ENCODE data around the gene TTLL5.

Gene TTLL5

DNA sequence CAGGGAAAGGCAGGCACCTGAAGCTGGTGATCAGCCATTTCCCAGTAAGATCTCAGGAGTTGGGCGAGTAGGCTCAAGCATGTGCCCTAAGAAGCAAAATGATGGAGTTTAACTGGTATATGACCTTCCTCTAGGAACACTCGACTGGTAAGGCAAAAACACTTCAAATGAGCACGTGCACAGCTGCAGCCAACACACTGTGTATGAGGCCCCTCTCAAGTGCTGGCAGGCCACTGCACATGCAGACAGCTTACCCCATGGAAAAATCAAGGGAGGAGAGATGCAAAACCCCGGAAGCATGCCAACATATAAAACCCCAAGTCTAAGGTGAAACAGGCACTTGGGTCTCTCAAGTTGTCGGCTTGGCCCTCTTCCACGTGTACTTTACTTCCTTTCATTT lies 39.2 kb downstream of the TTLL5 start:
- DNase-seq, result no peak

DNA sequence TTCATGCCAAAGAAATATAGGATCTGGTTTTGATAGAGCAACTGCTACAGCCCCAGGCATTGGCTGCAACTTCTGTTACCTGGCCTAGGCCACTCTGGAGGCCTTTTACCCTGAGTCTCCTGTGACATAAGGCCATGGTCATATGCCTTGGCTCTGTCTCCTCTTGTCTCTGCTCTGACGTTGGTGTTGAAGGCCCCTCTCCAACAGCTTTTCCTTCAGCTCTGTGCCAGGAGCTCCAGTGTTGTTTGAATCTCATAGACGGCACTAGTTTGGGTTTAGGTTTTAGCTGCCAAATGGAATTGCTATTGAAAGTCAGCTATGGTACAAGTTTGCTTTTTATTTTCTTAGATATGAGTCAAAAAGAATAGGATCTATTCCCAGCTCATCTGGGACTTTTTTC lies 41.1 kb downstream of the TTLL5 start:
- no peak for DNase-seq

DNA sequence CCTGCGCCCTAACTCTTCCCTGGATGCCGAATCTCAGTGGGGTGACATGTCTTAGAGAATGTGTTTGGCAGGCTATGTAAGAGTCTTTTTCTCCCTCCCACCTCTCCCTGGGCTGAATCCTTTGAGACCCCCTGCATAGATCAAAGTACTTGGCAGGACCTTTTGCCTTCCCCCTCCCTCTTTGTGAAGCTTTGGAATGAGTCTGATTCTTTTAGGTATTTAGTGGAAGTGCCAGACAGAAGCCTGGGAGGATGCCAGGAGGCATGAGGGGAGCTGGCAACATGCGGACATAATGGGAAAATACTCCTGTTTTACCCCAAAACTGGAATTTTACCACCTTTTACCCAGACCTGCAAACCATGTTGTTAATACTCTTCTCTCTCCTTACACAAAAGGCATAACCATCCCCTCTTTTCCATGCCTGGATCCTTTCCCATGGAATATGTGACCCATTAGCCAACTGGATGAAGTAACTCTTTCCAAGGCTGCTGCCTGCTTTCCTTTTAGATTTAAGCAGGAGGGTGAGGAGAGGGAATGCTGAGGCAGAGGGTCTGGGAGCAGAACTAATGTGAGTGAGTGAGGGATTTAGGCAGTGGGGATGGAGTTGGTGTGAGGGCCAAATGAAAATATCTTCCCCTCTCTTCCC lies 41.7 kb downstream of the TTLL5 start:
- DNase-seq, result no peak

DNA sequence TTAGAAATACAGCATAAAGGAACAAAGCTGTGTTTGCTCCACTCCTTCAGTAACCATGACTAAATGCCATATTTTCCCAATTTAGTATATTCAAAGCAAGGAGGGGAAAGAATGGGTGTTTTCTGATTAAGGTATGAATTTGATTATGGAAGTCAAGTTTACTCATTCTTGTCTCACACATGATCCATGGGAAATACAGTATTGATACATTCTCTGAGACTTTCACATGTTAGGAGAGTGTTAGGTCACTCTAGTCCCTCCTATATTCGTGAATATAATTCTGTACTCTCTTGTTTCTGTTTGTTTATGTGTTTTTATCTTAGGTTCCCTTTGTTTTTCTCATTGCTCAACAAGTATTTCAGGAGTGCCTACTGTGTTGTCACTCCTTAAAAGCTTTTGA lies 42.4 kb downstream of the TTLL5 start:
- no peak for DNase-seq

DNA sequence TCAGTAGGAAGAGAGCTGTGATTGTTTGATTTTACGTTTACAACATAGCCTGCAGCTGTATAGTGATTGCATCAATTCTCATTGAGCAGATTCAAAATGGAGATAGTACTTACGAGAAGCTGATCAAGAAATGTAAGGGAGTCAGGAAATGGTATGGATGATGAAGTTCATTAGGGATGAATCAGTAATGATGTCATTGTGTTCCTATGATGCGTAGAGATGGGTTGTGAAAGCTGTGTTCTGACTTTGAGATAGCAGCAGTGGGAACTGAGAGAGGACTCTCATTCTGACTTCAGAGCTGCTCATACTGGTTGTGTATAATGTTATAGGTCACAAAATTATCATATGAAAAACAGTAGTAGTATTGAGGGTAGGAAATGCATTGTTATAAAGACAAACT lies 44.0 kb downstream of the TTLL5 start:
- no peak for DNase-seq

DNA sequence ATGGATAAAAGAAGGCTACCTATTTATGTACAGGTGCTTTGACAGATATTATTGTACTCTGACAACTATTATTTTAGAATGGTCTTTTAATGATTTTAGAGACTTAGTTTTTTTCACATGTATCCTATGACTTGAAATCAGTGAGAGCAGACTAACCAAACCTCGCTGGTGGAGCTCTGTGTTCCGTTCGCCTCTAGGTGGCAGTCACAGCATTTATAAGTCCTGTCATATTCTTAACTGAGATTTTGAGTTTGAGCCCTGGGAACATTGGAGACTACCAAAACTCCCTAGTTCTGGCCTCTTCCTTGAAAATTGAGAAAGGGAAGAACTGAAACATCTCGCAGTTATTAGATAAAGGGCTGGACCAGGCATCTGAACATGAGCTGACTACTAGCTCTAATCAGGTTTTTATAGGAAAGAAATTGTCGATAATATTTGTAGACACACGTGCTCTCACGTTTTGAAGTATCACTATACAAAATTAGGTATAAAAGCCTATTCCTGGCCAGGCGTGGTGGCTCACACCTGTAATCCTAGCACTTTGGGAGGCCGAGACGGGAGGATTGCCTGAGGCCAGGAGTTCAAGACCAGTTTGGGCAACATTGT lies 48.3 kb downstream of the TTLL5 start:
- DNase-seq, result peak; percentile 68 to 91

DNA sequence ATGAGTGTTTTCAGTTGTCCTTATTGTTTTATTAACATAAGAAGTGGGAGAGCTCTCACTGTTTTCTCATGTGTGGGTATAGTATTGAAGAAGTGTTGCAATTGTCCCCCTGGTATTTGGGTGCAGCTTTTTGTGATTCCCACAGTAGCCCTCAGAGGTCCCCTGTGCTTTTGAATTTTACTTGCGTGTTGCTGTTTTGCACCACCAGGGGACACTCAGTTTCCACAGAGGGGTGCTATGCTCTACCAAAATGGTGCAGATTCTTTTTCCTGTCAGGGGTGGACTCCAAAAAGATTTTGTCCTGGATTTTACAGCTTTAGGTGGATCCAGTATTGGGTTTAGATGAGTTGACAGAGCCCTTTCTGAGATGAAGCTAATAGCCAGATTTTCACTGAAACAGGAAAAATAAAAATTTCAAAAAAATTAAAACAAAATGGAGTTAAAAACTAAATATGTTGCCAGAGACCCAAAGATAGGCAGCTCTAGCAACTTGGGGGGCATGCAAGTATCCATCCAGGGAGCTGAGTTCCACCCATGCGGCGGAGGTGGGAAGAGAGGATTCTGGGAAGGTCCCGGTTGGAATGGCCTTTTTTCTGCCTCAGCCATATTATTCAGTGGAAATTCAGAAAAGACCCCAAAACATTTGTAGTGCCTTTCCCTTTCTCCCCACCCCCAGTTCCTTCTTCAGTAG lies 50.2 kb downstream of the TTLL5 start:
- peak; percentile 20 to 59 for DNase-seq

DNA sequence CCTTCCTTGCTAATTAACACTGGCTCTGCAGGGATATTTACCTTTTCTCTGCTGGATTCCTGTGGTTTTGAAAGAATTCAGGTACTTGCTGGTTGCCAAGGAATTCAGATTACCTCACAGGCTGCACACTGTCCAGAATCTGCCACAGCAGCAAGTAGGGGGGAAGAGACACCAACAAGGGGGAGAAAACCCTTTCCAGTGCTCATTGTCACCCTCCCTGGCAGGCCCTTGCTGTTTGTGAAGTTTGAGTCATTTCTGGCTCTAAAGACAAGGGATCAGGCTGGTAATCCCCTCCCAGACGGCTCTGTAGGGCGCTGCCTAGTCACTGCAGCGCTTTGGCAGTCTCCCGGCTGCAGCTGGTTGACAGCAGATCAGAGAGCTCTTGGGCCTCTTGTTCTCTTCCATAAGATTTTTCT lies 50.8 kb downstream of the TTLL5 start:
- peak; percentile 78 to 94 for DNase-seq

DNA sequence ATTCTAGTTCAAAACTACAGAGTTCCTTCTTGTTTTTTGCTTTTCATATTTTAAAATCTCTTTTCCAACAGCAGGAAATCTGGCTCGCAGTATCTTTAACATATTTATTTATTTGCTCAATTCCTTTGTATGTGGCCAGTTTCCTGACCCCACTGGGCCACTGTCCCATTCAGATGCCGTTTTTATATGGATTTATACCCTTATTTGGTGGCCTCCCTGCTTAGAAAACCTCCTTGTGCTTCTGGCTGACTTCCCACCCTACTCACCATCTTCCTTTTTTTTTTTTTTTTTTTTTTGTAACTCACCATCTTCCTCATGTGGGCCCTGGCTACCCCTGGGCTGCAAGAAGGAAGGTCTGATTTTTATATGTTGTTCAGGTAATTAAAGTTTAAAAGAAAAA lies 53.9 kb downstream of the TTLL5 start:
- no peak for DNase-seq

DNA sequence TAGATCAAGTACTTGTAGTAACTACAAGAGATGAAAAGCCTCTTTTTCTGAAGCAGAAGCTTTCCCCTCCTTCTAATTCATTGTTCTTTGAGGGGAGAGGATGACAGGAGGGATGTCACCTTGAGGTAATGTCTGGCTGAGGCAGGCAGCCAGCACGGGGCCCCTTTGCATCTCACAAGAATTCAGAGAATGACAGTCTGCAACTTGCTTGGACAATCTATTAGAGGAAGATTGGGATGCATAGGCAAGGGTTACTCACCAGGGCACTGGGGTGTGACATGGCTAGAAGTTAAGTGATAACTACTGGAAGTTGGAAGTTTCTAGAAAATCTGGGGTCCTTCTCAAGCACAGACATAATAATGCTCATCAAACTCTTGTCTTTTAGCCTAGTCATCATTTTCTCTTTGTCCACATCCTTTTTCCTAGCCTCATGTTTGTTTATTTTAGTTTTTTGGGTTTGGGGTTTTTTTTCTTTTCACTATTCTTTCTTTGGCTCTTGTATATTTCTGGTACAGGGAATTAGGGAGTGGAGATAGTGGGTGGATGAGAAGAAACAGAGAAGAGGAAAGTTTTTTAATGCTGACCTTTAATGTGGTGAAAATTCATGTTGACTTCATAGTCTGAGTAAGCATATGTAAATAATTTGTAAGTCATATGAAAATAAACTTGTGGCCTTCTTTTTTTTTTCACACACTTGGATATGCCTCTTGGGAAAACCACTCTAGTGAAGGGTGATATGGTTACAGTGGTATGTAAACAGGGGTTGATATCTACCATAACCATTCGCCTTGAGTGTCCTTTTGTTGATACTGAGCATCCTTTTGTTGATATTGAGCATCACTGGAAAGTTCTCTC lies 55.1 kb downstream of the TTLL5 start:
- DNase-seq, result no peak

DNA sequence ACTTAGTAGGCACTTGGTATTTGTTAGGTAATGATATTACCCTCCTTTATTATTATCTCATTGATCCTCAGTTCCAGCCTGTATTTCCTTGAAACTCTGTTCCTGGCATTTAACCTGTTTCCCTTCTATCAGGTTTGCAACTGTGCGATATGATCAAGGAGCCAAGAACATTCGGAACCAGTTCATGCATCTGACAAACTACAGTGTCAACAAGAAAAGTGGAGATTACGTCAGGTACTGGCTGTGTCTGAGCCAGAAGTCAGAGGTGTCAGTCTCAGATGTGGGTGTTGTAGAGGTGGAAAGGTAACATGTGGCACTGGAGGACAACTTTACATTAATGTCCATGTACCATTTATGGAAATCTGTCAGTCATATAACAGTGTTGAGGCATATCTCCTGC lies 56.7 kb downstream of the TTLL5 start:
- no peak for DNase-seq

DNA sequence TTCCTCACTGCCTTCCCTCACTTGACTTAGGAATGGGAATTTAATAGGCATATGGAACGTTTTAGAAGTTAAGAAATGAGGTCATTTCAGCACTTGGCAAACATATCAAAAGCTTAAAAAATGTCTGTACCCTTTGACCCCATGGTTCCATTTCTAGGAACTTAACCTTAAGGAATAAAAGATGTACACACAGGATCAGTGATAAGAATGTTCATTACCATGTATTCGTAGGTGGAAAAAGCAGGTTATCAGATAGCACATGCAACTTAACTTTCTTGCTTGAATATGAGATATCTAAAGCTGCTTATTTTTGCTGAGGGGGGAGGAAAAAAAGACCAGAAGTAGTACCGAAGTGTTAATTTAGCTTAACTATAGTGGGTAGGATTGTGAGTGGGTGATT lies 57.2 kb downstream of the TTLL5 start:
- no peak for DNase-seq

DNA sequence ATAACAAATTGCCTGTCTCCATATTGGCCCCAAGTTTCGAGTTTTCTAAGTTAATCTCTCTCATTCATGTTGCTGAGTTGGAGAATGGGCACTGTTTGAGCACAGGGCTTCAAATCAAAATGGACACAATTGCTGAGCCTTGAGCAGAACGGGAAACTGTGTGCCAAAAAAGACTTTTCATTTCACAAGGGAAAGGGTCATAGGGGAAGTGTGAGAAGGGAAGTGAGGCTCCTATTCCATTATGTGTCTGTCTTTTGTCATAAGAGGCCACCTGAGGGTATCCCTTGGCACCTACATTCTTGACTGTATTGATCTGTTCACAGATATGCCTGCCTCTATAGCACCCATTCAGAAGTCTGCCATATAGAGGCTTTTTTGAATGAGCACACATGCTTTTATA lies 59.1 kb downstream of the TTLL5 start:
- no peak for DNase-seq

DNA sequence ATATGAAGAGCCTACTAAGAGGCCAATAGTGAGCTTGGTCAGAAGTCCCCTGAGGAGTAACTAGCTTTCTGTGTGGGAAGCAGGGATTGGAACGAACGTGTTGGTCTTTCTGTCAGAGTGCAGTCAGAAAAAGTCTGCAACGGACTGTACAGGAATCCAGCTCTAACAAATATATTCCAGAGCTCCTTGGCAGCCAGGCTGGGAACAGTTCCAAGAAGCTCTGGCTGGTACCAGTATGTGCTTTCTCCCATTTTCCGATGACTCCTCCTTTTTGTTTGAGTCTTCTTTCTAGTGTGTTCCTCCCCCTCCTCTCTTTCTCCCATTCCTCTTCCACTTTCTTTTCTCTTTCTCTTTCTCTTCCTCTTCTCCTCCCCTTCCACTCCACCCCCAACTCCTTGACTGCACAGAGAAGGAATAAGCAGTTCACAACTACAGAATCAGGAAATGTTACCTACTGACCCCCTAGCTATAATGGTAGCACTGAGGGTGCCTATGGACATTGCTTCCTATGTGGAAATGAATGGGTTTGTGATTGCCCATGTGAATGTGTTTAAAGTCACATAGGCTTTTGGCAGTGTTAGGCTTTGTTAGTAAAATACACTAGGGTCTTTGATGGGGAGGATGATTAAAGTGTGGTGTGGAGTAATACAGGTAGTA lies 59.9 kb downstream of the TTLL5 start:
- peak; percentile 57 to 84 for DNase-seq

DNA sequence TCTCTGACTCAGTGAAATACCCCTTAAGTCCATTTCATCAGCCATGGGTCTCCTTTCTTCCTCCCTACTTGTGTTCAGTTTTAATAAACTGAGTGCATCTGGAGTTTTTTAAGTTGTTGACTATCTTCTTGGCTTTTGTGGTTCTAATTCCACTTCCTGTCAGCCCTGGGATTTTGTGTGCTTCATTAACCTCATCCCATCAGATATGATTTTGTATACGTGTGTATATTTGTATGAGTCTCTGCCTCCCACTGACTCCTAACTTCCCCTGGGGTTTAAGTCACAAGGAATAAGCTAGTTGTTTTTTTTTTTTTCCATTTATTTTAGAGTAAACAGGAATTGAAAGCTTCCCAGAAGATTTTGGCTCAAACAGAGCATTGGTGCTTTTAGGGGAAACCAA lies 62.7 kb downstream of the TTLL5 start:
- no peak for DNase-seq

DNA sequence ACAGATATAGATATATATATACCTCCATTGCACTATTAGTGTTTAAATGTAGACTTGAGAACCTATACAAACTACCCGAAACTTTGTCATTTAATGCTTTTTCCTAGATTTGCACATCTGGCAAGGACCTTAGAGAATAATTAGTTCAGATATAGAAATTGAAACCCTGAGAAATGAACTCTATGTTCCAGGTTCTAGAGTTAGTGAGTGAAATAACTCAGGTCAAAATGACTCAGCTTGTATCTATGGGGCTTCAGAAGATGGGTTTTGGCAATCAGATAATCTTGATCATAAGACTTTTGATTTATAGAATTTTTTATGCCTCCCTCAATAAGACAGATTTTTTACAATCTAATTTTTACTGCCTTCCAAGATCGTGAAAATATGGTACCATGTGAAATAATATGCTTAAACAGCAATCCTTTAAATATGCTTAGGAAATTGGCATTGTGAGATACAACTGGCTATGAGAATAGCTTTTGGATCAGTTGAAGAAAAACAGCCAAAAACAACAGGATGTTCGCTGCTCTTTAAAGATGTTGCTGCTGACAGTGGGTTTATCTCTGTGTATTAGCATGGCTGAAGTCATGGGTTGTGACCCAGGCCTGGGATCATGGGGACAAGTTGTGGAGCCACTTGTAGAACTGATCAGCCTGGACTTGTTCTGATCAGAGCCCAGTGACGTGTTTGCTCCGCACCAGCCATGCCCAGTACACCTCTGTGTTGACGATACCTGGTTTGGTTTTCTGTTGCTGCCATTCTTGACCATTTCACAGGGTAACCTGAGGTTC lies 63.6 kb downstream of the TTLL5 start:
- no peak for DNase-seq

DNA sequence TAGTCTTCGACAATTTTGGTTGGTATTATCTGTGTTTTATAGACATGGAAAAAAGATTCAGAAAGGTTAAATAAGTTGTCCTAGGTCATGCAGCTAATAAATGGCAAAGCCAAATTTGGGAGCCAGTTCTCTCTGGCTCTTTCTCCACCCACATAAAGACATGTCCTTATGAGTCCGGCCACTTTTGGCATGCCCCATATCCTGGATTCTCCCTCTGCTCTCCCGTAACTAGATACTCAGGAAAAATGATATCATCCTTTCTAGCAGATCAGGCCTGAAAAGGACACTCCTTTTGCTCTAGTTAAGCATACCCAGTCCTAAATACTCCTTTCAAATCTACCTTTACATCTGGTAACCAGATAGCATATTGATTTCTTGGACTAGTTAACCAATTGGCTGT lies 64.4 kb downstream of the TTLL5 start:
- no peak for DNase-seq

DNA sequence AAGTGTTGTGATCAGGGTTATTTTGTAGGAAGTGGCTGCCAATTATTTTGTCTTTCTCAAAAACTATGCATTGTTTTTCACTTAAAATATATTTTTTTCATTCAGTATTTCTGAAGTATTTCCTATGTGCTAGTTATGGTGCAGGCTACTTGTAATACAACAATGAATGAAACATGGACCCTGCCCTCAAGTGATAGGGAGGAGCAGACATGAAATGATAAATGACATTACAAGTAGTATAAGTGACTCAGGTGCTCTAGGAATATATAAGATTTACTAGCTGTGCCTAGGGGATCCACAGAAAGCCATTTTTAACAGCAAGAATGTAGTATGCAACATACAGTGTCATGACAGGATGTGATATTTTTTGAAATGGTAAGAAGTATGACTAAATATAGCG lies 65.3 kb downstream of the TTLL5 start:
- no peak for DNase-seq

DNA sequence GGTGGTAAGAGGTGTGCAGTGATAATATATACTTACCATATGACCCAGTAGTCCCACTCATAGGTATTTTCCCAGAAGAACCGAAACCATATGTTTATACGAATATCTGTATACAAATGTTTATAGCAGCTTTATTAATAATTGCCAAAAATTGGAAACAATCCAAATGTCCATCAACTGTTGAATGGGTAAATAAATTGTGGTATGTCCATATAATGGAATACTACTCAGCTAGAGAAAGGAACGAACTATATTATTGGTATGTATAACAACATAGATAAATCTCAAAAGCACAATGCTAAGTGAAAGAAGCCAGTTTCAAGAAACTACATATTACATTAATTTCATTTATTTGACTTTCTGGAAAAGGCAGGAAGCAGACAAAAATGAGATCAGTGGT lies 66.1 kb downstream of the TTLL5 start:
- DNase-seq, result no peak

DNA sequence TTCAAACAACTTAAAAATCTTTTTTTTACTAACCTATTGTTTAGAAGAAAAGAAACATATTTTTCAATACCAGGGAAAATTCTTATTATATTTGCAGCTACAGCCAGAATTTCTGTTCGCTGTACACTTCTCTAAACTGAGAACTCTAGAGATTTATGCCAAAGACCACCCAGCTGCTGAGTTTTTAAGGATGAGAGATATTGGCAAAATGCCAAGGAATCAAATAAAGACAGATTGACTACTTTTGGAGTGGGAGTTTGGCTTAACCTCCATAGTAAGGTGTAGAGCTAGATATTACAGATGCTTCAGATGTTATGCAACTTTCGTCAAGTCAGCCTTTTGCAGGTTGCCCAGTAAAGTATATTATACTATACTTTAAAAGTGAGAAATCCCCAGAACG lies 71.8 kb downstream of the TTLL5 start:
- DNase-seq, result no peak

DNA sequence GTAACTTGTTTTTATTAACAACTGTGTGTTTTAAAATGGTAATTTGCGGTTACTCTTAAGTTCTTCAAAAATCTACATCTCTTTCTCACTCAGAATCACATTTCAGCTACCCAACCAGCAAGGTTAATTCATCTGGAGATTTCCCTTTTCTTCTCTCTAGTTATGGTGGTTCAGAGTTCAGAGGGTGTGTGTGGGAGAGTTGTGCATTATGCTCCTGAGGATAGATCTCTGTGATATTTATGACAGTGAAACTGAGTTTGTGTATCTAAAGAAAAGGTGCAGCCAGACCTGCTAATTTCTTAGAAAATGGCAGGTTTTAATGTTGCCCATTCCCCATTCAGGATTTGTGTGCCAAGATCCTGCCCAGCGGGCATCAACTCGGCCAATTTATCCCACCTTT lies 73.8 kb downstream of the TTLL5 start:
- DNase-seq, result no peak

DNA sequence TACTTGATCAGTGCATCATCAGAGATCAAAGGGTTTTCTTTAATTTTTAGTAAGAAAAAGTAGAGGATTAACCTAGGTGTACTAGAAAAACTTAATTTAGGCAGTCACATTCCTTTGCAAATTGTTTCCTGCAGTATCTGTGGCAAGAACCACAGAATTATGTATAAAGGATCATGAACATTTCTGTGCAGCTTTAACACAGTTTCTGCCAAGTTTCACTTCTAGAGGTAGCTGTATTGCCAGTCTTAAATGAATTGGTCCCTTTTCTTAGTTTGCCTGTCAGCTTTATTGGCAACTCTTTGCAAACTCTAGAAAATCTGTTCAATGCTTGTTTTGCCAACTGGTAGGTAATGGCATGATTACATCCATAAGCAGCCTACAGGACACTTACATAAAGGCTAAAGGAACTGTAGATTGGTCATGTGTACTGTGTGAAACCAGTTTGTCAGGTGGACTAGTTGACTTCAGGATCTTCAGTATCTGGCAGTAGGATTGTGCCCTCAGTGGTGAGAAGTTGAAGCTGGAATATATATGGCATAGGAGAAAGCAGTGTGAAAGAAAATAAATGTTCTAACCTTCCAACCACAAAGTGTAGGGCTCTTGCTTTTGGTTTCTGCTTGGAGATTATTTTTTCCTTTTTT lies 75.9 kb downstream of the TTLL5 start:
- DNase-seq, result no peak

All from hippocampal formation (tissue), 2 donors.